ENCODE results near the gene MICA.

The MICA gene

DNA sequence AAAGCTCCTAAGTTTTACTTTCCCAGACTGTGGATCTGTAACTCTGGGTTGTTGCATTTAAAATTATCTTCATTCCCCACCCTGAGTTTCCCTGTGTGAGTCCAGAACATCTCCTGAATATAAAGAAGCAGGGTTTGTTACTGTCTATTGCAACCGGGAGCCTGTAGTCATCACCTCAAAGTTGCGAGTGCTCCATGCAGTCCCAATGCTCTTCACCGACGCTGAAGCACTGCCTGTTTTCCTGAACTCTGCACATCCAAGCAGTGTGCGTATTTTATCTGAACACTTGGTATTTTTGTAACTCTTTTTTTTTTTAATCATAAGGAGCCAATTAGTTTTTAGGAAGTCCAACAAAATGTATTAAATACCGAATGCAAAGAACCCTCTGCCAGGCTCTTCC, 45.5 kb upstream of the MICA start:
- TF ChIP-seq, protein P1, sequence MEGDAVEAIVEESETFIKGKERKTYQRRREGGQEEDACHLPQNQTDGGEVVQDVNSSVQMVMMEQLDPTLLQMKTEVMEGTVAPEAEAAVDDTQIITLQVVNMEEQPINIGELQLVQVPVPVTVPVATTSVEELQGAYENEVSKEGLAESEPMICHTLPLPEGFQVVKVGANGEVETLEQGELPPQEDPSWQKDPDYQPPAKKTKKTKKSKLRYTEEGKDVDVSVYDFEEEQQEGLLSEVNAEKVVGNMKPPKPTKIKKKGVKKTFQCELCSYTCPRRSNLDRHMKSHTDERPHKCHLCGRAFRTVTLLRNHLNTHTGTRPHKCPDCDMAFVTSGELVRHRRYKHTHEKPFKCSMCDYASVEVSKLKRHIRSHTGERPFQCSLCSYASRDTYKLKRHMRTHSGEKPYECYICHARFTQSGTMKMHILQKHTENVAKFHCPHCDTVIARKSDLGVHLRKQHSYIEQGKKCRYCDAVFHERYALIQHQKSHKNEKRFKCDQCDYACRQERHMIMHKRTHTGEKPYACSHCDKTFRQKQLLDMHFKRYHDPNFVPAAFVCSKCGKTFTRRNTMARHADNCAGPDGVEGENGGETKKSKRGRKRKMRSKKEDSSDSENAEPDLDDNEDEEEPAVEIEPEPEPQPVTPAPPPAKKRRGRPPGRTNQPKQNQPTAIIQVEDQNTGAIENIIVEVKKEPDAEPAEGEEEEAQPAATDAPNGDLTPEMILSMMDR (IDR thresholded peaks at IDR 0.05; ENCODE audit: extremely low read depth, missing control alignments) = no peak

GRCh38 chr6:31358302-31358701, 45.1 kb upstream of the MICA start:
- TF ChIP-seq, protein P1 (IDR thresholded peaks at IDR 0.05; ENCODE audit: extremely low read depth, missing control alignments) = no peak

More for the DNA sequence above, 45.5 kb upstream of the MICA start:
- no peak for DNase-seq (ENCODE audit: low spot score)

GRCh38 chr6:31359581-31359980, 43.8 kb upstream of the MICA start:
- TF ChIP-seq, protein P1 (IDR thresholded peaks at IDR 0.05; ENCODE audit: extremely low read depth, missing control alignments) = no peak
- DNase-seq (ENCODE audit: low spot score) = no peak

More at GRCh38 chr6:31358302-31358701, 45.1 kb upstream of the MICA start:
- DNase-seq (ENCODE audit: low spot score) = no peak

- TF ChIP-seq, protein P1 (IDR thresholded peaks at IDR 0.05; ENCODE audit: extremely low read depth, missing control alignments) = no peak
- no peak for DNase-seq (ENCODE audit: low spot score)
These were observed 40.6 kb upstream of the MICA start for GRCh38 chr6:31362751-31363150.

GRCh38 chr6:31363811-31364210, 39.6 kb upstream of the MICA start:
- DNase-seq (ENCODE audit: low spot score) = no peak
- TF ChIP-seq, protein P1 (IDR thresholded peaks at IDR 0.05; ENCODE audit: extremely low read depth, missing control alignments) = no peak

- TF ChIP-seq, protein P1 (IDR thresholded peaks at IDR 0.05; ENCODE audit: extremely low read depth, missing control alignments) = no peak
- no peak for DNase-seq (ENCODE audit: low spot score)
These were observed 37.5 kb upstream of the MICA start for GRCh38 chr6:31365864-31366263.

GRCh38 chr6:31366693-31367470, 36.5 kb upstream of the MICA start:
- DNase-seq (ENCODE audit: low spot score) = peak; percentile 77
- TF ChIP-seq, protein P1 (IDR thresholded peaks at IDR 0.05; ENCODE audit: extremely low read depth, missing control alignments) = peak; percentile 58
